SKM-1 treated with dmso at 0.1 percent for 144 hours (cell line): ENCODE results near the gene KCNN4.
"Not testable (repeated sequence)": the region's sequence is repeated elsewhere in the genome, so short reads cannot be mapped to it uniquely, and the experiment has no call there.

ENCODE experiments used
- DNase-seq: peaks from one replicate; lab custom pipeline; 2025; ENCODE audit not compliant: unreplicated experiment; lab: John Stamatoyannopoulos, UW

KCNN4 gene

GRCh38 chr19:43775299-43775890, 5.4 kb downstream of the KCNN4 start:
- DNase-seq = no peak

- DNase-seq = not testable (repeated sequence)
These were observed 5.9 kb downstream of the KCNN4 start for GRCh38 chr19:43774940-43775258.

- DNase-seq = no peak
These were observed 6.5 kb downstream of the KCNN4 start for GRCh38 chr19:43774103-43774939.

GRCh38 chr19:43773725-43774102, 7.1 kb downstream of the KCNN4 start:
- DNase-seq = no peak

- DNase-seq = no peak
These were observed 11.5 kb downstream of the KCNN4 start for GRCh38 chr19:43769256-43769655.

- peak; percentile 52 for DNase-seq
These were observed 12.3 kb downstream of the KCNN4 start for GRCh38 chr19:43768273-43769050.

GRCh38 chr19:43767818-43768217, 13.0 kb downstream of the KCNN4 start:
- DNase-seq = no peak

- no peak for DNase-seq
These were observed 13.5 kb downstream of the KCNN4 start for GRCh38 chr19:43767316-43767715.

GRCh38 chr19:43766755-43767043, 14.1 kb downstream of the KCNN4 start:
- DNase-seq = no peak

GRCh38 chr19:43765109-43765876, 15.5 kb downstream of the KCNN4 start:
- peak; percentile 50 for DNase-seq

- DNase-seq = not testable (repeated sequence)
These were observed 16.1 kb downstream of the KCNN4 start for GRCh38 chr19:43764684-43765083.

- no peak for DNase-seq
These were observed 17.3 kb downstream of the KCNN4 start for GRCh38 chr19:43763473-43763939.

GRCh38 chr19:43762814-43763213, 18.0 kb downstream of the KCNN4 start:
- no peak for DNase-seq

- no peak for DNase-seq
These were observed 19.8 kb downstream of the KCNN4 start for GRCh38 chr19:43760941-43761340.

- no peak for DNase-seq
These were observed 21.3 kb downstream of the KCNN4 start for GRCh38 chr19:43759515-43759914.

- peak; percentile 42 for DNase-seq
These were observed 25.4 kb downstream of the KCNN4 start for GRCh38 chr19:43755256-43755801.

GRCh38 chr19:43754503-43755255, 26.1 kb downstream of the KCNN4 start, which contains the start of gene SMG9:
SMG9 (minus strand) TSS chr19:43754962; CDS start chr19:43750741, 4,221 bp downstream.
- peak; percentile 84 for DNase-seq

- no peak for DNase-seq
These were observed 26.6 kb downstream of the KCNN4 start for GRCh38 chr19:43754253-43754502.

GRCh38 chr19:43752287-43752875, 28.4 kb downstream of the KCNN4 start:
- DNase-seq = no peak
